Tibial nerve (tissue), 4 donors: ENCODE results near the gene ATP9B.

Experiments used
- CTCF ChIP-seq, 5 experiments: fragments of 200-600 bp in 3 of 5; fragments of 450-650 bp in 2 of 5; sonication (generic) in 3 of 5; IDR thresholded peaks; one replicate each; pipeline ENCODE4 v1.5.1; 2016 to 2019; ENCODE audit warnings: antibody characterized with exemption in 5 of 5, mild to moderate bottlenecking in 3 of 5, moderate library complexity in 2 of 5
- EP300 ChIP-seq, 2 donors: sonication (generic); formaldehyde crosslinking; IDR thresholded peaks; one replicate each; pipeline ENCODE4 v1.6.1; 2017; ENCODE audit warnings: antibody characterized with exemption in 2 of 2, mild to moderate bottlenecking in 1 of 2

- TF ChIP-seq CTCF (IDR thresholded peaks at IDR 0.05) (no peak), EP300 (IDR thresholded peaks at IDR 0.05) (no peak)
Observed at GRCh38 chr18:79133724-79134123, 64.5 kb downstream of the ATP9B start.
